Skin epidermis (tissue), 12 donors: Measurements from ENCODE around the gene BCL2.

Experiments used
- H3K27ac ChIP-seq, 21 experiments: fragments of 200-600 bp; sonication (generic) in 11 of 21; one replicate each; pipeline ENCODE4 v1.5.0; 2020; ENCODE audit warnings: mild to moderate bottlenecking in 3 of 21, inconsistent platforms in 2 of 21, moderate library complexity in 2 of 21
- H3K4me3 ChIP-seq, 7 experiments: fragments of 200-600 bp; sonication (generic) in 2 of 7; one replicate each; pipeline ENCODE4 v1.5.0; 2020; ENCODE audit warnings: inconsistent platforms in 2 of 7, mild to moderate bottlenecking in 2 of 7, moderate library complexity in 1 of 7

Gene BCL2

GRCh38 chr18:63091671-63092364 lies 227.8 kb downstream of the BCL2 start:
- no peak overlapping the region for H3K4me3 ChIP-seq
- H3K27ac ChIP-seq, result no peak overlapping the region

- H3K4me3 ChIP-seq, result no peak overlapping the region
- H3K27ac ChIP-seq, result no peak overlapping the region
These were observed 229.2 kb downstream of the BCL2 start for GRCh38 chr18:63090334-63090733.

GRCh38 chr18:63089041-63089440 lies 230.5 kb downstream of the BCL2 start:
- Histone ChIP-seq H3K27ac (no peak overlapping the region), H3K4me3 (no peak overlapping the region)

GRCh38 chr18:63088262-63088661 lies 231.3 kb downstream of the BCL2 start:
- Histone ChIP-seq H3K4me3 (no peak overlapping the region), H3K27ac (no peak overlapping the region)

GRCh38 chr18:63087421-63088230 lies 231.9 kb downstream of the BCL2 start:
- H3K4me3 ChIP-seq, result no peak overlapping the region
- no peak overlapping the region for H3K27ac ChIP-seq

GRCh38 chr18:63085611-63086010 lies 234.0 kb downstream of the BCL2 start:
- H3K27ac ChIP-seq, result no peak overlapping the region
- no peak overlapping the region for H3K4me3 ChIP-seq

GRCh38 chr18:63084219-63084618 lies 235.3 kb downstream of the BCL2 start:
- H3K27ac ChIP-seq, result no peak overlapping the region
- H3K4me3 ChIP-seq, result no peak overlapping the region

- H3K27ac ChIP-seq, result no peak overlapping the region
- H3K4me3 ChIP-seq, result no peak overlapping the region
These were observed 236.0 kb downstream of the BCL2 start for GRCh38 chr18:63083555-63083954.

- Histone ChIP-seq H3K4me3 (no peak overlapping the region), H3K27ac (no peak overlapping the region)
These were observed 236.5 kb downstream of the BCL2 start for GRCh38 chr18:63083020-63083531.

GRCh38 chr18:63082366-63083019 lies 237.1 kb downstream of the BCL2 start:
- Histone ChIP-seq H3K4me3 (no peak overlapping the region), H3K27ac (no peak overlapping the region)

- no peak overlapping the region for H3K4me3 ChIP-seq
- H3K27ac ChIP-seq, result no peak overlapping the region
These were observed 240.5 kb downstream of the BCL2 start for GRCh38 chr18:63079114-63079513.

- H3K4me3 ChIP-seq, result no peak overlapping the region
- H3K27ac ChIP-seq, result no peak overlapping the region
These were observed 241.1 kb downstream of the BCL2 start for GRCh38 chr18:63078471-63078870.

- peak overlapping the region in 17 of 21 experiments; percentile 28 to 83 (median 77) for H3K27ac ChIP-seq
- peak overlapping the region; percentile 15 to 47 (median 36) for H3K4me3 ChIP-seq
These were observed 244.6 kb downstream of the BCL2 start for GRCh38 chr18:63074981-63075404.

GRCh38 chr18:63073481-63073880 lies 246.1 kb downstream of the BCL2 start:
- no peak overlapping the region for H3K4me3 ChIP-seq
- no peak overlapping the region for H3K27ac ChIP-seq
